Loucy (cell line): ENCODE results near the gene HSPA12A.

Experiments
- EZH2phosphoT487 ChIP-seq: fragments of 200-600 bp; IDR thresholded peaks from 2 replicates; pipeline ENCODE4 v1.6.1; 2018; ENCODE audit warnings: antibody characterized with exemption, mild to moderate bottlenecking, moderate library complexity, borderline replicate concordance
- TF ChIP-seq, protein P1 (sequence below): fragments of 200-600 bp; sonication (generic); conservative IDR thresholded peaks from 2 replicates; pipeline ENCODE4 v1.5.1; 2014; ENCODE audit warnings: mild to moderate bottlenecking, antibody characterized with exemption, low read length

DNA sequence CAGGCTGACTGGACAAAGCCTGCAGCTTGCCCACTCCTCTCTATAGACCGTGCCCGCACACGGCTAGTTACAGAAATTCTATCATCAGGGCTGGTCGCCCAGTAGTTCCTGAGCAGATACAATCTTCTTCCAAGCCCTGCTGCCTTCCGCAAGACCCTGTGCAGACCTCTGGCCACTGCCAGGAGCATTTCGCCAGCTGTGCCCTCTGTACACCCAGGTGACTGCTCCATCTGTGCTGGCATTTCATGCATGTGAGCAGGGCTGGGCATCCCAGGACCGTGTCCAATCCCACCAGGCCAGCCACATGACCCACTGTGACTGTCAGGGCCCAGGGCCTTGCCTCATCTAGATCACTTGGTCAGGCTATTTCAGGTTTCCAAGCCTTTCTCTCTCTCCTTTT is 36.9 kb downstream of the HSPA12A start:
- TF ChIP-seq, protein P1, sequence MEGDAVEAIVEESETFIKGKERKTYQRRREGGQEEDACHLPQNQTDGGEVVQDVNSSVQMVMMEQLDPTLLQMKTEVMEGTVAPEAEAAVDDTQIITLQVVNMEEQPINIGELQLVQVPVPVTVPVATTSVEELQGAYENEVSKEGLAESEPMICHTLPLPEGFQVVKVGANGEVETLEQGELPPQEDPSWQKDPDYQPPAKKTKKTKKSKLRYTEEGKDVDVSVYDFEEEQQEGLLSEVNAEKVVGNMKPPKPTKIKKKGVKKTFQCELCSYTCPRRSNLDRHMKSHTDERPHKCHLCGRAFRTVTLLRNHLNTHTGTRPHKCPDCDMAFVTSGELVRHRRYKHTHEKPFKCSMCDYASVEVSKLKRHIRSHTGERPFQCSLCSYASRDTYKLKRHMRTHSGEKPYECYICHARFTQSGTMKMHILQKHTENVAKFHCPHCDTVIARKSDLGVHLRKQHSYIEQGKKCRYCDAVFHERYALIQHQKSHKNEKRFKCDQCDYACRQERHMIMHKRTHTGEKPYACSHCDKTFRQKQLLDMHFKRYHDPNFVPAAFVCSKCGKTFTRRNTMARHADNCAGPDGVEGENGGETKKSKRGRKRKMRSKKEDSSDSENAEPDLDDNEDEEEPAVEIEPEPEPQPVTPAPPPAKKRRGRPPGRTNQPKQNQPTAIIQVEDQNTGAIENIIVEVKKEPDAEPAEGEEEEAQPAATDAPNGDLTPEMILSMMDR, result no peak
- no peak for TF ChIP-seq EZH2phosphoT487
